HG02970 (cell line): ENCODE results near the gene KPTN.

Experiments used
- ATAC-seq: cut with Tn5 transposase; IDR thresholded peaks from one replicate; pipeline ENCODE4 v1.9.1; 2021; ENCODE audit warnings: mild to moderate bottlenecking, moderate library complexity, moderate number of reproducible peaks; ENCODE audit not compliant: unreplicated experiment, low FRiP score

KPTN gene

GRCh38 chr19:47471381-47471732 lies 12.7 kb downstream of the KPTN start:
- no peak for ATAC-seq

GRCh38 chr19:47470447-47471195 lies 13.4 kb downstream of the KPTN start:
- no peak for ATAC-seq

GRCh38 chr19:47469719-47470118 lies 14.3 kb downstream of the KPTN start:
- ATAC-seq = no peak

GRCh38 chr19:47469363-47469700 lies 14.7 kb downstream of the KPTN start:
- no peak for ATAC-seq

GRCh38 chr19:47467914-47468313 lies 16.1 kb downstream of the KPTN start:
- no peak for ATAC-seq

- no peak for ATAC-seq
These were observed 18.1 kb downstream of the KPTN start for GRCh38 chr19:47465957-47466356.

- no peak for ATAC-seq
These were observed 19.2 kb downstream of the KPTN start for GRCh38 chr19:47464675-47465419.

GRCh38 chr19:47461876-47462275 lies 22.1 kb downstream of the KPTN start:
- no peak for ATAC-seq

GRCh38 chr19:47459477-47459876 lies 24.5 kb downstream of the KPTN start:
- no peak for ATAC-seq

GRCh38 chr19:47458672-47459071 lies 25.3 kb downstream of the KPTN start:
- ATAC-seq = no peak

- ATAC-seq = no peak
These were observed 27.1 kb downstream of the KPTN start for GRCh38 chr19:47456721-47457474.

GRCh38 chr19:47450478-47450877 lies 33.5 kb downstream of the KPTN start:
- no peak for ATAC-seq

- no peak for ATAC-seq
These were observed 35.7 kb downstream of the KPTN start for GRCh38 chr19:47448360-47448727.

GRCh38 chr19:47447470-47448359 lies 36.3 kb downstream of the KPTN start:
- ATAC-seq = no peak

- ATAC-seq = no peak
These were observed 37.2 kb downstream of the KPTN start for GRCh38 chr19:47446534-47447469.

GRCh38 chr19:47445937-47446402 lies 38.0 kb downstream of the KPTN start:
- ATAC-seq = no peak

- ATAC-seq = no peak
These were observed 38.5 kb downstream of the KPTN start for GRCh38 chr19:47445527-47445926.

GRCh38 chr19:47444388-47444821 lies 39.6 kb downstream of the KPTN start:
- ATAC-seq = no peak

GRCh38 chr19:47443331-47443730 lies 40.7 kb downstream of the KPTN start:
- no peak for ATAC-seq
